ENCODE measurements around the gene ITPRIP.

The ITPRIP gene

GRCh38 chr10:104281694-104282093 is 56.6 kb downstream of the ITPRIP start:
- Mint-ChIP-seq H3K9me3 (no peaks in the 10 kb centered on the region), H3K4me3 (no peak overlapping the region), H3K36me3 (ENCODE audit: low read depth) (no peaks in the 10 kb centered on the region), H3K27ac (no peak overlapping the region), H3K27me3 (peaks cover 12% of the 10 kb centered on the region), H3K4me1 (ENCODE audit: low read depth) (peaks cover 19% of the 10 kb centered on the region)
- intact Hi-C loops (cut with micrococcal nuclease), result no loop called here

- no peaks in the 10 kb centered on the region for H3K9me3 Mint-ChIP-seq
These were observed 58.6 kb downstream of the ITPRIP start for GRCh38 chr10:104279550-104280259.

GRCh38 chr10:104277785-104278184 is 60.5 kb downstream of the ITPRIP start:
- intact Hi-C loops (cut with micrococcal nuclease), result no loop called here
- peaks cover 25% of the 10 kb centered on the region for H3K4me1 Mint-ChIP-seq (ENCODE audit: low read depth)
- H3K4me3 Mint-ChIP-seq, result no peak overlapping the region
- no peaks in the 10 kb centered on the region for H3K36me3 Mint-ChIP-seq (ENCODE audit: low read depth)
- H3K27me3 Mint-ChIP-seq, result peaks cover 26% of the 10 kb centered on the region
- H3K9me3 Mint-ChIP-seq, result no peaks in the 10 kb centered on the region
- H3K27ac Mint-ChIP-seq, result no peak overlapping the region

More at GRCh38 chr10:104279550-104280259, 58.6 kb downstream of the ITPRIP start:
- peaks cover 22% of the 10 kb centered on the region for H3K27me3 Mint-ChIP-seq
- no peak overlapping the region for H3K4me3 Mint-ChIP-seq
- H3K4me1 Mint-ChIP-seq (ENCODE audit: low read depth), result peaks cover 23% of the 10 kb centered on the region
- intact Hi-C loops (cut with micrococcal nuclease), result no loop called here
- no peaks in the 10 kb centered on the region for H3K36me3 Mint-ChIP-seq (ENCODE audit: low read depth)
- no peak overlapping the region for H3K27ac Mint-ChIP-seq

- H3K4me3 Mint-ChIP-seq, result no peak overlapping the region
- H3K27ac Mint-ChIP-seq, result no peak overlapping the region
- H3K36me3 Mint-ChIP-seq (ENCODE audit: low read depth), result no peaks in the 10 kb centered on the region
- no peaks in the 10 kb centered on the region for H3K9me3 Mint-ChIP-seq
- intact Hi-C loops (cut with micrococcal nuclease), result no loop called here
- peaks cover 20% of the 10 kb centered on the region for H3K27me3 Mint-ChIP-seq
- peaks cover 19% of the 10 kb centered on the region for H3K4me1 Mint-ChIP-seq (ENCODE audit: low read depth)
These were observed 62.1 kb downstream of the ITPRIP start for GRCh38 chr10:104276192-104276591.

- H3K36me3 Mint-ChIP-seq (ENCODE audit: low read depth), result no peaks in the 10 kb centered on the region
- H3K9me3 Mint-ChIP-seq, result no peaks in the 10 kb centered on the region
- peaks cover 20% of the 10 kb centered on the region for H3K27me3 Mint-ChIP-seq
- H3K4me1 Mint-ChIP-seq (ENCODE audit: low read depth), result peaks cover 19% of the 10 kb centered on the region
- intact Hi-C loops (cut with micrococcal nuclease), result no loop called here
- no peak overlapping the region for H3K4me3 Mint-ChIP-seq
- H3K27ac Mint-ChIP-seq, result no peak overlapping the region
These were observed 63.2 kb downstream of the ITPRIP start for GRCh38 chr10:104274762-104275721.

- H3K27me3 Mint-ChIP-seq, result peaks cover 20% of the 10 kb centered on the region
- intact Hi-C loops (cut with micrococcal nuclease), result no loop called here
- no peaks in the 10 kb centered on the region for H3K9me3 Mint-ChIP-seq
- H3K36me3 Mint-ChIP-seq (ENCODE audit: low read depth), result no peaks in the 10 kb centered on the region
- H3K4me3 Mint-ChIP-seq, result no peak overlapping the region
- peaks cover 15% of the 10 kb centered on the region for H3K4me1 Mint-ChIP-seq (ENCODE audit: low read depth)
- no peak overlapping the region for H3K27ac Mint-ChIP-seq
These were observed 64.2 kb downstream of the ITPRIP start for GRCh38 chr10:104273899-104274575.

GRCh38 chr10:104273286-104273685 is 65.0 kb downstream of the ITPRIP start:
- intact Hi-C loops (cut with micrococcal nuclease), result no loop called here
- H3K4me3 Mint-ChIP-seq, result no peak overlapping the region
- no peak overlapping the region for H3K27ac Mint-ChIP-seq
- H3K27me3 Mint-ChIP-seq, result peaks cover 20% of the 10 kb centered on the region
- peaks cover 6% of the 10 kb centered on the region for H3K36me3 Mint-ChIP-seq (ENCODE audit: low read depth)
- H3K4me1 Mint-ChIP-seq (ENCODE audit: low read depth), result peaks cover 10% of the 10 kb centered on the region
- H3K9me3 Mint-ChIP-seq, result no peaks in the 10 kb centered on the region

GRCh38 chr10:104268713-104269645 is 69.3 kb downstream of the ITPRIP start, which contains the start of gene GSTO2:
TSS of gene GSTO2 (plus strand) at chr10:104269184. CDS start at chr10:104274916, 5,732 bp downstream.
- intact Hi-C loops (cut with micrococcal nuclease), result loop anchor here (1.0 to 10.0 kb wide), 5 partner anchors 14 to 144 kb away; partner anchors contain the start of genes CFAP43, GSTO1, ITPRIP and SFR1
- Mint-ChIP-seq H3K36me3 (ENCODE audit: low read depth) (peaks cover 49% of the 10 kb centered on the region), H3K4me3 (peak within 1 kb of the TSS; percentile 91), H3K9me3 (no peaks in the 10 kb centered on the region), H3K27ac (peak within 1 kb of the TSS; percentile 92), H3K4me1 (ENCODE audit: low read depth) (peaks cover 8% of the 10 kb centered on the region), H3K27me3 (no peaks in the 10 kb centered on the region)

GRCh38 chr10:104268405-104268712 is 69.9 kb downstream of the ITPRIP start:
- peaks cover 55% of the 10 kb centered on the region for H3K36me3 Mint-ChIP-seq (ENCODE audit: low read depth)
- H3K4me1 Mint-ChIP-seq (ENCODE audit: low read depth), result peaks cover 8% of the 10 kb centered on the region
- H3K9me3 Mint-ChIP-seq, result no peaks in the 10 kb centered on the region
- no peaks in the 10 kb centered on the region for H3K27me3 Mint-ChIP-seq
- H3K27ac Mint-ChIP-seq, result peak overlapping the region; percentile 92
- intact Hi-C loops (cut with micrococcal nuclease), result loop anchor here (2.0 to 10.0 kb wide), 4 partner anchors 14 to 144 kb away; partner anchors contain the start of genes GSTO1, ITPRIP and SFR1
- peak overlapping the region; percentile 91 for H3K4me3 Mint-ChIP-seq

GRCh38 chr10:104267721-104268404 is 70.4 kb downstream of the ITPRIP start:
- no peaks in the 10 kb centered on the region for H3K27me3 Mint-ChIP-seq
- H3K36me3 Mint-ChIP-seq (ENCODE audit: low read depth), result peaks cover 60% of the 10 kb centered on the region
- peak overlapping the region; percentile 92 for H3K27ac Mint-ChIP-seq
- H3K4me1 Mint-ChIP-seq (ENCODE audit: low read depth), result peaks cover 8% of the 10 kb centered on the region
- intact Hi-C loops (cut with micrococcal nuclease), result loop anchor here (2.0 to 10.0 kb wide), 4 partner anchors 13 to 143 kb away; partner anchors contain the start of genes GSTO1, ITPRIP and SFR1
- H3K9me3 Mint-ChIP-seq, result no peaks in the 10 kb centered on the region
- H3K4me3 Mint-ChIP-seq, result peak overlapping the region; percentile 91

- Mint-ChIP-seq H3K4me1 (ENCODE audit: low read depth) (peaks cover 26% of the 10 kb centered on the region), H3K27ac (no peak overlapping the region), H3K9me3 (no peaks in the 10 kb centered on the region), H3K4me3 (no peak overlapping the region), H3K27me3 (no peaks in the 10 kb centered on the region), H3K36me3 (ENCODE audit: low read depth) (peaks cover 88% of the 10 kb centered on the region)
- intact Hi-C loops (cut with micrococcal nuclease), result loop anchor here (10.0 kb wide), 1 partner anchor 140 kb away; the partner anchor contains the start of gene SFR1
These were observed 73.5 kb downstream of the ITPRIP start for GRCh38 chr10:104264783-104265182.

- peaks cover 41% of the 10 kb centered on the region for H3K4me1 Mint-ChIP-seq (ENCODE audit: low read depth)
- no peaks in the 10 kb centered on the region for H3K27me3 Mint-ChIP-seq
- no peak overlapping the region for H3K4me3 Mint-ChIP-seq
- H3K9me3 Mint-ChIP-seq, result no peaks in the 10 kb centered on the region
- intact Hi-C loops (cut with micrococcal nuclease), result loop anchor here (10.0 kb wide), 1 partner anchor 137 kb away; the partner anchor contains the start of gene SFR1
- peaks cover 96% of the 10 kb centered on the region for H3K36me3 Mint-ChIP-seq (ENCODE audit: low read depth)
- no peak overlapping the region for H3K27ac Mint-ChIP-seq
These were observed 76.2 kb downstream of the ITPRIP start for GRCh38 chr10:104262055-104262454.
